WTC11 (cell line): ENCODE measurements around the gene SLC2A4RG. TPM values are rescaled to one million over a fixed set of nuclear protein-coding genes. Genes with fewer than 3 reads are reported as not detected.

Experiments used
- ATAC-seq: fragments of 200-7000 bp; cut with Tn5 transposase; 2 replicates; pipeline ENCODE4 v1.10.0; 2021; ENCODE audit warnings: mild to moderate bottlenecking, moderate library complexity
- CTCF ChIA-PET: fragments of 300-600 bp; sonication (Branson Sonifier 250); formaldehyde crosslinking; loops from one replicate; lab custom pipeline; 2021; ENCODE audit warnings: antibody characterized with exemption; lab: Charles Lee
- POLR2A ChIA-PET: fragments of 350-600 bp; sonication (Branson Sonifier 250); formaldehyde crosslinking; loops from one replicate; lab custom pipeline; 2021; ENCODE audit warnings: antibody characterized with exemption; lab: Charles Lee
- DNase-seq: peaks from one replicate; pipeline ENCODE4 v3.0.0; 2021; ENCODE audit warnings: low spot score
- H3K27ac Mint-ChIP-seq: 2 replicates; pipeline ENCODE4 v1.8.0; 2021; ENCODE audit warnings: mixed read lengths
- H3K27me3 Mint-ChIP-seq: 2 replicates; pipeline ENCODE4 v1.8.0; 2021; ENCODE audit warnings: low read depth, mild to moderate bottlenecking, moderate library complexity, mixed read lengths
- H3K36me3 Mint-ChIP-seq: 2 replicates; pipeline ENCODE4 v1.8.0; 2021; ENCODE audit warnings: mixed read lengths
- H3K4me1 Mint-ChIP-seq: 2 replicates; pipeline ENCODE4 v1.8.0; 2022; ENCODE audit warnings: mixed read lengths
- H3K4me3 Mint-ChIP-seq: 2 replicates; pipeline ENCODE4 v1.8.0; 2021; ENCODE audit warnings: mild to moderate bottlenecking, moderate library complexity, mixed read lengths
- H3K9me3 Mint-ChIP-seq: 2 replicates; pipeline ENCODE4 v1.8.0; 2021; ENCODE audit warnings: mixed read lengths
- ATF1 ChIP-seq: sonication (generic); formaldehyde crosslinking; IDR thresholded peaks from 2 replicates; pipeline ENCODE4 v1.8.1; 2023; ENCODE audit warnings: mild to moderate bottlenecking, moderate library complexity, missing genetic modification reagents
- IRF2 ChIP-seq: sonication (generic); formaldehyde crosslinking; IDR thresholded peaks from 2 replicates; pipeline ENCODE4 v1.8.0; 2022; ENCODE audit warnings: low read depth, missing genetic modification reagents, borderline replicate concordance
- JUN ChIP-seq: sonication (generic); formaldehyde crosslinking; IDR thresholded peaks from 2 replicates; pipeline ENCODE4 v1.8.0; 2023; ENCODE audit warnings: mild to moderate bottlenecking, missing genetic modification reagents
- KAT7 ChIP-seq: sonication (generic); formaldehyde crosslinking; IDR thresholded peaks from 2 replicates; pipeline ENCODE4 v1.8.1; 2023; ENCODE audit warnings: missing genetic modification reagents, mild to moderate bottlenecking, borderline replicate concordance
- MAX ChIP-seq: sonication (generic); formaldehyde crosslinking; IDR thresholded peaks from 2 replicates; pipeline ENCODE4 v1.8.0; 2022; ENCODE audit warnings: mild to moderate bottlenecking, missing genetic modification reagents
- MLX ChIP-seq: sonication (generic); formaldehyde crosslinking; IDR thresholded peaks from 2 replicates; pipeline ENCODE4 v1.8.1; 2023; ENCODE audit warnings: mild to moderate bottlenecking, missing genetic modification reagents, moderate library complexity
- MXD4 ChIP-seq: fragments of 250-450 bp; sonication (Bioruptor Pico); IDR thresholded peaks from 2 replicates; pipeline ENCODE4 v1.8.0; 2021; ENCODE audit warnings: mild to moderate bottlenecking, moderate library complexity, borderline replicate concordance
- PRRX2 ChIP-seq: fragments of 250-450 bp; sonication (Bioruptor Pico); IDR thresholded peaks from 2 replicates; pipeline ENCODE4 v1.8.0; 2021; ENCODE audit warnings: mild to moderate bottlenecking
- SP1 ChIP-seq: sonication (generic); formaldehyde crosslinking; conservative IDR thresholded peaks from 2 replicates; pipeline ENCODE4 v1.8.1; 2022; ENCODE audit warnings: missing genetic modification reagents
- ZBTB21 ChIP-seq: sonication (generic); formaldehyde crosslinking; IDR thresholded peaks from 2 replicates; pipeline ENCODE4 v1.8.1; 2023; ENCODE audit warnings: mild to moderate bottlenecking, missing genetic modification reagents, borderline replicate concordance
- ZBTB43 ChIP-seq: sonication (generic); formaldehyde crosslinking; IDR thresholded peaks from 2 replicates; pipeline ENCODE4 v1.8.1; 2023; ENCODE audit warnings: mild to moderate bottlenecking, missing genetic modification reagents
- ZNF138 ChIP-seq: sonication (generic); formaldehyde crosslinking; conservative IDR thresholded peaks from 2 replicates; pipeline ENCODE4 v1.8.1; 2022; ENCODE audit warnings: mild to moderate bottlenecking, moderate library complexity, missing genetic modification reagents
- ZNF317 ChIP-seq: sonication (generic); formaldehyde crosslinking; IDR thresholded peaks from 2 replicates; pipeline ENCODE4 v1.8.1; 2023; ENCODE audit warnings: low read depth, mild to moderate bottlenecking, moderate library complexity, missing genetic modification reagents, borderline replicate concordance
- ZNF512 ChIP-seq: sonication (generic); formaldehyde crosslinking; IDR thresholded peaks from 2 replicates; pipeline ENCODE4 v1.8.1; 2022; ENCODE audit warnings: missing genetic modification reagents, borderline replicate concordance
- total RNA-seq: library from RNA; stranded (reverse); gene quantifications from 3 replicates; pipeline ENCODE4 v1.2.3, GENCODE V29; 2021
- TF ChIP-seq, protein P1 (sequence below): sonication (generic); formaldehyde crosslinking; IDR thresholded peaks from 2 replicates; pipeline ENCODE4 v1.8.0; 2022; ENCODE audit warnings: mild to moderate bottlenecking, missing genetic modification reagents
- TF ChIP-seq, protein P2 (sequence below): fragments of 250-450 bp; sonication (Bioruptor Pico); IDR thresholded peaks from 2 replicates; pipeline ENCODE4 v1.9.0; 2021; ENCODE audit warnings: mild to moderate bottlenecking, borderline replicate concordance
- TF ChIP-seq, protein P3 (sequence below): sonication (generic); formaldehyde crosslinking; IDR thresholded peaks from 2 replicates; pipeline ENCODE4 v1.8.0; 2023; ENCODE audit warnings: missing genetic modification reagents

Gene SLC2A4RG
- total RNA-seq, 1 experiment from 2014 or later: 43.3 TPM

DNA sequence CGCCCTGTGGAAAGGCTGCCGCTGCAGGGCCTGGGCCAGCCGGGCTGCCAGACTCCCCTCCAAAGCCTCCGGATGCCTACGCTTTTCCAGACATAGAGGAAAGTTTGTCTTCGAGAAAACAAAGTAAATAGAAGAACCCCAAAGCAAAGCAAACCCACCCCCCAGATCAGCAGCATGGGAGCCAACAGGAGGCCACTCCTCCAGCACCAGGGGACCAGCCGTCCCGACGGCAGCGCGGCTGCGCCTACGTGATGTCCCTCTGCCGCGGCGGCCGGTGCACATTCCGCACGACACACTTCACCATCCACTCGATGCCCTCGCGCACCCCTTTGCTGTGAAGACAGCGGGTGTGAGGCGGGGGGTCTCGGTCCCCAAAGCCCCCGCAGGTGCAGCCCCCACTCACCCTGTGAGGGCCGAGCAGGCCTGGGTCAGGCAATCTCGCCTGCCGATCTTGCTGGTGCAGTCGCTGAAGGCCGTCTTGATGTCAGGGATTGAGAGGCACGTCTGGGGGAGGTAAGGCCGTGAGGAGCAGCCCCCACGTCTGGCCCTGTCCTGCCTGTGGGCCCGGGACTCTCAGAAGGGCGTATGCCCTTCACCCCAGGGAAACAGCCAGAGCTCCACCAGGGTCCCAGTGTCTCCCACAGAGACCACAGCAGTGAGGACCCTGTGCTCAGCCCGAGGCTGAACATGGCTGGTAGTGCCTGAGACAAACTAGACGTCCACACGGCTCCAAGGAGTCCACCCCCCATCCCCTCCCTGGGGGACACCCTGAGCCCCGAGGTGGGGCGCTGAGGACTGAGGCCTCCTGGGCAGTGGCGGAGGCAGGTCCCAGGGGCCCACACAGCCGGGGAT, 39.2 kb upstream of the SLC2A4RG start:
- Mint-ChIP-seq H3K4me1 (peaks cover 7% of the 10 kb centered on the region), H3K9me3 (no peaks in the 10 kb centered on the region), H3K4me3 (no peak overlapping the region), H3K36me3 (peaks cover 7% of the 10 kb centered on the region), H3K27me3 (no peaks in the 10 kb centered on the region), H3K27ac (peak overlapping the region; percentile 23; the same call in 1 of the 2 replicates)
- no peak for DNase-seq
- TF ChIP-seq ZNF138 (CRISPR knock-in tag) (no peak), MXD4 (no peak)
- ChIA-PET CTCF (no interaction called here), POLR2A (no interaction called here)
- no peak for ATAC-seq

DNA sequence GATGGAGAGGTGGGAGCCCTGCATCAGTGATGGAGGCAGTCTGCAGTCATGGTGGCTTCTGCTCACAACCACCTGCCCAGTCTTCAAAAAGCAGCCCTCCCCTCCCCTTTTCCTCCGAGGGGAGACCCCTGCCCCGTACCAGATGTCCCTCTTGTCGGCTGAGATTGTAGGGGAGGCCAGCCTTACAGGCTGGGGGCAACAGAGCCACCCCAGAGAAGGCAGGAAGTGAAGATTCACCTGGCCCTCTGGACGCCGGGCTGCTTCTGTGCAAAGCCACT, 38.6 kb upstream of the SLC2A4RG start:
- no peak for TF ChIP-seq ZBTB43 (CRISPR knock-in tag)
- TF ChIP-seq, protein P1, sequence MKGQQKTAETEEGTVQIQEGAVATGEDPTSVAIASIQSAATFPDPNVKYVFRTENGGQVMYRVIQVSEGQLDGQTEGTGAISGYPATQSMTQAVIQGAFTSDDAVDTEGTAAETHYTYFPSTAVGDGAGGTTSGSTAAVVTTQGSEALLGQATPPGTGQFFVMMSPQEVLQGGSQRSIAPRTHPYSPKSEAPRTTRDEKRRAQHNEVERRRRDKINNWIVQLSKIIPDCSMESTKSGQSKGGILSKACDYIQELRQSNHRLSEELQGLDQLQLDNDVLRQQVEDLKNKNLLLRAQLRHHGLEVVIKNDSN (CRISPR knock-in tag): no peak
- CTCF ChIA-PET: no interaction called here
- H3K36me3 Mint-ChIP-seq: peaks cover 12% of the 10 kb centered on the region
- no peak overlapping the region for H3K4me3 Mint-ChIP-seq
- no peaks in the 10 kb centered on the region for H3K27me3 Mint-ChIP-seq
- H3K4me1 Mint-ChIP-seq: peaks cover 7% of the 10 kb centered on the region
- DNase-seq (no peak), ATAC-seq (no peak)
- POLR2A ChIA-PET: no interaction called here
- no peak overlapping the region for H3K27ac Mint-ChIP-seq
- no peaks in the 10 kb centered on the region for H3K9me3 Mint-ChIP-seq

DNA sequence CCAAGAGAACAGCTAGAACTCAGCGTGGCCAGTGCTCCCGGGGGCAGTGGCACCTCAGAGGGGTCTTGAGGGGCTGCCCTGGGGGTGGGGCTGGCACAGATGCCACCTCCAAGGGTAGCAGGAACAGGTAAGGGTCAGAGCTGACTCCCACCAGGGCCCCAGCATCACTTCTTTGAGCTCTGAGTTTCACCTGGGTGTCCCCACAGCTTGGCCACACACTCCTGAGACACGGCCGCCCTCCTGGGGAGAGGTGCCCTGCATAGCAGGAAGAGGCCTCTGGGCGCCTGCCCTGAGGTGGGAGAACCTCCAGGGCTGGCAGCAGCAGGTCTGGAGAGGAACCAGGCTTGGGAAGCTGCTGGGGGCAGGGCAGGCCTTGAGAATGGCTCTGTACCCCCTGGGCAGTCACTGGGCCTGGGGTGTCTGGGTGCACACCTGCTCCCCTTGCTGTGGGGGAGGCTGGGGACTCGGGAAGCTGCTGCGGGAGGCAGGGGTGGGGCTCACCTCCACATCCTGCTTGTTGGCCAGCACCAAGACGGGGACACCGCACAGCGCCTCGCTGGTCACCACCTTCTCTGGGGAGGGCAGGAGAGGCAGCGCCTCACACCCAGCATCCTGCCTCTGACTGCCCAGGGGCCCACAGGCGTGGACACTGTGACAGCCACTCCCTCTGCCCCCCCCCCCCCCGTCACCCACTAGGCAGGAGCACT, 38.1 kb upstream of the SLC2A4RG start:
- ChIA-PET POLR2A (no interaction called here), CTCF (no interaction called here)
- Mint-ChIP-seq H3K36me3 (peaks cover 12% of the 10 kb centered on the region), H3K9me3 (no peaks in the 10 kb centered on the region), H3K27ac (no peak overlapping the region), H3K4me1 (peaks cover 5% of the 10 kb centered on the region), H3K27me3 (no peaks in the 10 kb centered on the region), H3K4me3 (no peak overlapping the region)
- ATAC-seq (no peak), DNase-seq (no peak)
- TF ChIP-seq SP1 (CRISPR knock-in tag) (no peak), KAT7 (no peak), ZNF317 (CRISPR knock-in tag) (no peak), ZNF138 (CRISPR knock-in tag) (no peak), ZBTB21 (no peak), ATF1 (CRISPR knock-in tag) (no peak), IRF2 (CRISPR knock-in tag) (no peak), PRRX2 (CRISPR knock-in tag) (no peak), MLX (no peak), JUN (no peak), ZNF512 (CRISPR knock-in tag) (no peak), MAX (CRISPR knock-in tag) (no peak)
- TF ChIP-seq, protein P2, sequence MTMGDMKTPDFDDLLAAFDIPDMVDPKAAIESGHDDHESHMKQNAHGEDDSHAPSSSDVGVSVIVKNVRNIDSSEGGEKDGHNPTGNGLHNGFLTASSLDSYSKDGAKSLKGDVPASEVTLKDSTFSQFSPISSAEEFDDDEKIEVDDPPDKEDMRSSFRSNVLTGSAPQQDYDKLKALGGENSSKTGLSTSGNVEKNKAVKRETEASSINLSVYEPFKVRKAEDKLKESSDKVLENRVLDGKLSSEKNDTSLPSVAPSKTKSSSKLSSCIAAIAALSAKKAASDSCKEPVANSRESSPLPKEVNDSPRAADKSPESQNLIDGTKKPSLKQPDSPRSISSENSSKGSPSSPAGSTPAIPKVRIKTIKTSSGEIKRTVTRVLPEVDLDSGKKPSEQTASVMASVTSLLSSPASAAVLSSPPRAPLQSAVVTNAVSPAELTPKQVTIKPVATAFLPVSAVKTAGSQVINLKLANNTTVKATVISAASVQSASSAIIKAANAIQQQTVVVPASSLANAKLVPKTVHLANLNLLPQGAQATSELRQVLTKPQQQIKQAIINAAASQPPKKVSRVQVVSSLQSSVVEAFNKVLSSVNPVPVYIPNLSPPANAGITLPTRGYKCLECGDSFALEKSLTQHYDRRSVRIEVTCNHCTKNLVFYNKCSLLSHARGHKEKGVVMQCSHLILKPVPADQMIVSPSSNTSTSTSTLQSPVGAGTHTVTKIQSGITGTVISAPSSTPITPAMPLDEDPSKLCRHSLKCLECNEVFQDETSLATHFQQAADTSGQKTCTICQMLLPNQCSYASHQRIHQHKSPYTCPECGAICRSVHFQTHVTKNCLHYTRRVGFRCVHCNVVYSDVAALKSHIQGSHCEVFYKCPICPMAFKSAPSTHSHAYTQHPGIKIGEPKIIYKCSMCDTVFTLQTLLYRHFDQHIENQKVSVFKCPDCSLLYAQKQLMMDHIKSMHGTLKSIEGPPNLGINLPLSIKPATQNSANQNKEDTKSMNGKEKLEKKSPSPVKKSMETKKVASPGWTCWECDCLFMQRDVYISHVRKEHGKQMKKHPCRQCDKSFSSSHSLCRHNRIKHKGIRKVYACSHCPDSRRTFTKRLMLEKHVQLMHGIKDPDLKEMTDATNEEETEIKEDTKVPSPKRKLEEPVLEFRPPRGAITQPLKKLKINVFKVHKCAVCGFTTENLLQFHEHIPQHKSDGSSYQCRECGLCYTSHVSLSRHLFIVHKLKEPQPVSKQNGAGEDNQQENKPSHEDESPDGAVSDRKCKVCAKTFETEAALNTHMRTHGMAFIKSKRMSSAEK: no peak
- TF ChIP-seq, protein P3, sequence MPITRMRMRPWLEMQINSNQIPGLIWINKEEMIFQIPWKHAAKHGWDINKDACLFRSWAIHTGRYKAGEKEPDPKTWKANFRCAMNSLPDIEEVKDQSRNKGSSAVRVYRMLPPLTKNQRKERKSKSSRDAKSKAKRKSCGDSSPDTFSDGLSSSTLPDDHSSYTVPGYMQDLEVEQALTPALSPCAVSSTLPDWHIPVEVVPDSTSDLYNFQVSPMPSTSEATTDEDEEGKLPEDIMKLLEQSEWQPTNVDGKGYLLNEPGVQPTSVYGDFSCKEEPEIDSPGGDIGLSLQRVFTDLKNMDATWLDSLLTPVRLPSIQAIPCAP (CRISPR knock-in tag): no peak
